ENCODE data around the gene CRLF3. TPM values are rescaled to one million over a fixed set of nuclear protein-coding genes. Genes with fewer than 3 reads are reported as not detected.
"Not testable (repeated sequence)": the region's sequence is repeated elsewhere in the genome, so short reads cannot be mapped to it uniquely, and the experiment has no call there.

Gene CRLF3
- total and polyA plus RNA-seq, 2 donors (not counting 1 experiment from before 2014, with no cell fraction given): 12.6 to 16.7 TPM

DNA sequence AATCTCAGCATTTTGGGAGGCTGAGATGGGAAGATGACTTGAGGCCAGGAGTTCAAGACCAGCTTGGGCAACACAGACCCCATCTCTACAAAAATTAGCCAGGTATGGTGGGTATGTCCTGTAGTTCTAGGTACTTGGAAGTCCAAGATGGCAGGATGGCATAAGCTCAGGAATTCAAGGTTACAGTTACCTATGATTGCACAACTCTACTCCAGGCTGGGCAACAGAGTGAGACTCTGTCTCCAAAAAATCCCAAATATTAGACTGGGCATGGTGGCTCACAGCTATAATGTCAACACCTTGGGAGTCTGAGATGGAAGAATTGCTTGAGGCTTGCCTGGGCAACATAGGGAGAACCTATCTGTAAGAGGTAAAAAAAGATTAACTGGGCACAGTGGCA is 63.4 kb downstream of the CRLF3 start:
- Histone ChIP-seq H3K36me3 (ENCODE audit: control insufficient read depth, insufficient read depth, low read length) (no peaks in the 10 kb centered on the region), H3K9ac (ENCODE audit: insufficient read depth, low read length) (no peak overlapping the region), H3K4me3 (replicated peaks in 1 of 4; ENCODE audit: control extremely low read depth in 1 of 4, insufficient read depth in 1 of 4, low read depth in 3 of 4, low read length in 4 of 4) (no peak overlapping the region), H2AFZ (ENCODE audit: low read length) (no peak overlapping the region), H3K9me3 (ENCODE audit: control insufficient read depth, insufficient read depth, low read depth, low read length) (no peaks in the 10 kb centered on the region), H3K27me3 (ENCODE audit: control insufficient read depth, insufficient read depth, low read length) (no peaks in the 10 kb centered on the region), H3K27ac (ENCODE audit: insufficient read depth, low read length) (no peak overlapping the region), H3K4me2 (ENCODE audit: extremely low read depth, insufficient read depth, low read length) (no peak overlapping the region), H4K20me1 (ENCODE audit: control insufficient read depth, extremely low read depth, insufficient read depth, low read length) (no peaks in the 10 kb centered on the region), H3K79me2 (ENCODE audit: control insufficient read depth, insufficient read depth, low read length) (peaks cover 2% of the 10 kb centered on the region), H3K4me1 (ENCODE audit: control insufficient read depth, extremely low read depth, insufficient read depth, low read length) (no peaks in the 10 kb centered on the region)
- no peak for TF ChIP-seq EZH2 (IDR thresholded peaks at IDR 0.05; ENCODE audit: low read length, missing control alignments)
- DNase-seq (ENCODE audit: low read depth in 2 of 2): no peak

- not testable (repeated sequence) for H4K20me1 ChIP-seq (ENCODE audit: control insufficient read depth, extremely low read depth, insufficient read depth, low read length); H3K9ac ChIP-seq (ENCODE audit: insufficient read depth, low read length); H2AFZ ChIP-seq (ENCODE audit: low read length); H3K9me3 ChIP-seq (ENCODE audit: control insufficient read depth, insufficient read depth, low read depth, low read length); H3K4me1 ChIP-seq (ENCODE audit: control insufficient read depth, extremely low read depth, insufficient read depth, low read length); H3K79me2 ChIP-seq (ENCODE audit: control insufficient read depth, insufficient read depth, low read length); H3K27ac ChIP-seq (ENCODE audit: insufficient read depth, low read length); DNase-seq (ENCODE audit: low read depth in 2 of 2); H3K27me3 ChIP-seq (ENCODE audit: control insufficient read depth, insufficient read depth, low read length); H3K4me2 ChIP-seq (ENCODE audit: extremely low read depth, insufficient read depth, low read length); H3K36me3 ChIP-seq (ENCODE audit: control insufficient read depth, insufficient read depth, low read length); H3K4me3 ChIP-seq (replicated peaks in 1 of 4; ENCODE audit: control extremely low read depth in 1 of 4, insufficient read depth in 1 of 4, low read depth in 3 of 4, low read length in 4 of 4)
Measured at GRCh38 chr17:30753291-30753690, 71.2 kb downstream of the CRLF3 start.

DNA sequence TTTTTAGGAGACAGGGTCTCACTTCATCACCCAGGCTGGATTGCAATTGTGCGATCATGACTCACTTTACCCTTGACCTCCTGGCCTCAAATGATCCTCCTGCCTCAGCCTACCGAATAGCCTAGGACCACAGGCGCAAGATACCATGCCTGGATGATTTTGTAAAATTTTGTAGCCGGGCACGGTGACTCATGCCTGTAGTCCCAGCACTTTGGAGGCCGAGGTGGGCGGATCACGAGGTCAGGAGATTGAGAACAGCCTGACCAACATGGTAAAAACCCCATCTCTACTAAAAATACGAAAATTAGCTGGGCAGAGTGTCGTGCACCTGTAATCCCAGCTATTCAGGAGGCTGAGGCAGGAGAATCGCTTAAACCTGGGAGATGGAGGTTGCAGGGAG is 73.5 kb downstream of the CRLF3 start:
- not testable (repeated sequence) for H3K27ac ChIP-seq (ENCODE audit: insufficient read depth, low read length); H2AFZ ChIP-seq (ENCODE audit: low read length); H3K4me1 ChIP-seq (ENCODE audit: control insufficient read depth, extremely low read depth, insufficient read depth, low read length); H3K36me3 ChIP-seq (ENCODE audit: control insufficient read depth, insufficient read depth, low read length); H3K79me2 ChIP-seq (ENCODE audit: control insufficient read depth, insufficient read depth, low read length); H3K27me3 ChIP-seq (ENCODE audit: control insufficient read depth, insufficient read depth, low read length); H4K20me1 ChIP-seq (ENCODE audit: control insufficient read depth, extremely low read depth, insufficient read depth, low read length); H3K9me3 ChIP-seq (ENCODE audit: control insufficient read depth, insufficient read depth, low read depth, low read length); H3K4me3 ChIP-seq (replicated peaks in 1 of 4; ENCODE audit: control extremely low read depth in 1 of 4, insufficient read depth in 1 of 4, low read depth in 3 of 4, low read length in 4 of 4); H3K4me2 ChIP-seq (ENCODE audit: extremely low read depth, insufficient read depth, low read length); H3K9ac ChIP-seq (ENCODE audit: insufficient read depth, low read length)
- DNase-seq (ENCODE audit: low read depth in 2 of 2): peak in 1 of 2 donors; percentile 26

DNA sequence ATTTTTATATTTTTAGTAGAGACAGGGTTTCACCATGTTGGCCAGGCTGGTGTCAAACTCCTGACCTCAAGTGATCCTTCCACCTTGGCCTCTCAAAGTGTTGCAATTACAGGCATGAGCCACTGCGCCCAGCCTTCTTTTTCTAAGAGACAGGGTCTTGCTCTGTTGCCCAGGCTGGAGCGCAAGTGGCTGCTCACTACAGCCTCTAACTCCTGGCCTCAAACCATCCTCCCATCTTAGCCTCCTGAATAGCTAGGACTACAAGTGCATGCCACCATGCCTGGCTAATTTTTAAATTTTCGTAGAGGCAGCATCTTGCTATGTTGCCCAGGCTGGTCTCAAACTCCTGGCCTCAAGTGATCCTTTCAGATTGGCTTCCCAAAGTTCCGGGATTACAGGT is 76.9 kb downstream of the CRLF3 start:
- H2AFZ ChIP-seq (ENCODE audit: low read length); H3K27ac ChIP-seq (ENCODE audit: insufficient read depth, low read length); H3K27me3 ChIP-seq (ENCODE audit: control insufficient read depth, insufficient read depth, low read length); H3K79me2 ChIP-seq (ENCODE audit: control insufficient read depth, insufficient read depth, low read length); H3K36me3 ChIP-seq (ENCODE audit: control insufficient read depth, insufficient read depth, low read length); H4K20me1 ChIP-seq (ENCODE audit: control insufficient read depth, extremely low read depth, insufficient read depth, low read length); DNase-seq (ENCODE audit: low read depth in 2 of 2); H3K9ac ChIP-seq (ENCODE audit: insufficient read depth, low read length); H3K4me2 ChIP-seq (ENCODE audit: extremely low read depth, insufficient read depth, low read length); H3K4me1 ChIP-seq (ENCODE audit: control insufficient read depth, extremely low read depth, insufficient read depth, low read length); H3K9me3 ChIP-seq (ENCODE audit: control insufficient read depth, insufficient read depth, low read depth, low read length); H3K4me3 ChIP-seq (replicated peaks in 1 of 4; ENCODE audit: control extremely low read depth in 1 of 4, insufficient read depth in 1 of 4, low read depth in 3 of 4, low read length in 4 of 4): not testable (repeated sequence)

GRCh38 chr17:30742669-30743068 is 81.8 kb downstream of the CRLF3 start:
- DNase-seq (ENCODE audit: low read depth in 2 of 2); H3K9ac ChIP-seq (ENCODE audit: insufficient read depth, low read length); H4K20me1 ChIP-seq (ENCODE audit: control insufficient read depth, extremely low read depth, insufficient read depth, low read length); H3K4me1 ChIP-seq (ENCODE audit: control insufficient read depth, extremely low read depth, insufficient read depth, low read length); H3K36me3 ChIP-seq (ENCODE audit: control insufficient read depth, insufficient read depth, low read length); H3K4me2 ChIP-seq (ENCODE audit: extremely low read depth, insufficient read depth, low read length); H3K27me3 ChIP-seq (ENCODE audit: control insufficient read depth, insufficient read depth, low read length); H3K4me3 ChIP-seq (replicated peaks in 1 of 4; ENCODE audit: control extremely low read depth in 1 of 4, insufficient read depth in 1 of 4, low read depth in 3 of 4, low read length in 4 of 4); H3K9me3 ChIP-seq (ENCODE audit: control insufficient read depth, insufficient read depth, low read depth, low read length); H2AFZ ChIP-seq (ENCODE audit: low read length); H3K27ac ChIP-seq (ENCODE audit: insufficient read depth, low read length): not testable (repeated sequence)
- peaks cover 12% of the 10 kb centered on the region for H3K79me2 ChIP-seq (ENCODE audit: control insufficient read depth, insufficient read depth, low read length)

DNA sequence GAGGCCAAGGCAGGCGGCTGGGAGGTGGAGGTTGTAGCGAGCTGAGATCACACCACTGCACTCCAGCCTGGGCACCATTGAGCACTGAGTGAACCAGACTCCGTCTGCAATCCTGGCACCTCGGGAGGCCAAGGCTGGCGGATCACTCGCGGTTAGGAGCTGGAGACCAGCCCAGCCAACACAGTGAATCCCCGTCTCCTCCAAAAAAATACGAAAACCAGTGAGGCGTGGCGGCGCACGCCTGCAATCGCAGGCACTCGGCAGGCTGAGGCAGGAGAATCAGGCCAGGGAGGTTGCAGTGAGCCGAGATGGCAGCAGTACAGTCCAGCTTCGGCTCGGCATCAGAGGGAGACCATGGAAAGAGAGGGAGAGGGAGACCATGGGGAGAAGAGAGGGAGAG is 88.1 kb downstream of the CRLF3 start:
- not testable (repeated sequence) for H3K36me3 ChIP-seq (ENCODE audit: control insufficient read depth, insufficient read depth, low read length); H3K9ac ChIP-seq (ENCODE audit: insufficient read depth, low read length); DNase-seq (ENCODE audit: low read depth in 2 of 2); H3K27ac ChIP-seq (ENCODE audit: insufficient read depth, low read length); H3K4me1 ChIP-seq (ENCODE audit: control insufficient read depth, extremely low read depth, insufficient read depth, low read length); H3K9me3 ChIP-seq (ENCODE audit: control insufficient read depth, insufficient read depth, low read depth, low read length); H3K4me2 ChIP-seq (ENCODE audit: extremely low read depth, insufficient read depth, low read length); H4K20me1 ChIP-seq (ENCODE audit: control insufficient read depth, extremely low read depth, insufficient read depth, low read length); H2AFZ ChIP-seq (ENCODE audit: low read length); H3K4me3 ChIP-seq (replicated peaks in 1 of 4; ENCODE audit: control extremely low read depth in 1 of 4, insufficient read depth in 1 of 4, low read depth in 3 of 4, low read length in 4 of 4); H3K27me3 ChIP-seq (ENCODE audit: control insufficient read depth, insufficient read depth, low read length)
- H3K79me2 ChIP-seq (ENCODE audit: control insufficient read depth, insufficient read depth, low read length): peaks cover 53% of the 10 kb centered on the region

DNA sequence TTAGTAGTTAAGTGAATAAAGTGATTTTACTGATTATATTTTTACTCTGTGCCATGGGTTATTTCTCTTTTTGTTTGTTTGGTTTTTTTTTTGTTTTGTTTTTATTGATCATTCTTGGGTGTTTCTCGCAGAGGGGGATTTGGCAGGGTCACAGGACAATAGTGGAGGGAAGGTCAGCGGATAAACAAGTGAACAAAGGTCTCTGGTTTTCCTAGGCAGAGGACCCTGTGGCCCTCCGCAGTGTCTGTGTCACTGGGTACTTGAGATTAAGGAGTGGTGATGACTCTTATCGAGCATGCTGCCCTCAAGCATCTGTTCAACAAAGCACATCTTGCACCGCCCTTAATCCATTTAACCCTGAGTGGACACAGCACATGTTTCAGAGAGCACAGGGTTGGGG is 88.8 kb downstream of the CRLF3 start:
- H3K4me1 ChIP-seq (ENCODE audit: control insufficient read depth, extremely low read depth, insufficient read depth, low read length); H3K36me3 ChIP-seq (ENCODE audit: control insufficient read depth, insufficient read depth, low read length); H3K27ac ChIP-seq (ENCODE audit: insufficient read depth, low read length); H3K27me3 ChIP-seq (ENCODE audit: control insufficient read depth, insufficient read depth, low read length); H4K20me1 ChIP-seq (ENCODE audit: control insufficient read depth, extremely low read depth, insufficient read depth, low read length); H2AFZ ChIP-seq (ENCODE audit: low read length); H3K9ac ChIP-seq (ENCODE audit: insufficient read depth, low read length); H3K4me3 ChIP-seq (replicated peaks in 1 of 4; ENCODE audit: control extremely low read depth in 1 of 4, insufficient read depth in 1 of 4, low read depth in 3 of 4, low read length in 4 of 4); DNase-seq (ENCODE audit: low read depth in 2 of 2); H3K9me3 ChIP-seq (ENCODE audit: control insufficient read depth, insufficient read depth, low read depth, low read length); H3K4me2 ChIP-seq (ENCODE audit: extremely low read depth, insufficient read depth, low read length): not testable (repeated sequence)
- H3K79me2 ChIP-seq (ENCODE audit: control insufficient read depth, insufficient read depth, low read length): peaks cover 53% of the 10 kb centered on the region

Measured in fibroblast of lung (primary cell).